GM12873 (cell line): ENCODE results near the gene ETNK1.

ENCODE experiments used
- CTCF ChIP-seq: IDR thresholded peaks from 2 replicates; pipeline ENCODE4 v1.5.1; 2012; ENCODE audit warnings: low read depth, mild to moderate bottlenecking, moderate library complexity, low read length, control low read depth; ENCODE audit not compliant: insufficient read depth; ENCODE audit errors: missing control alignments

Gene ETNK1

GRCh38 chr12:22598141-22598762 lies 26.7 kb upstream of the ETNK1 start:
- TF ChIP-seq CTCF, result no peak

- no peak for TF ChIP-seq CTCF
These were observed 26.2 kb upstream of the ETNK1 start for GRCh38 chr12:22598763-22599161.

- TF ChIP-seq CTCF, result no peak
These were observed 24.8 kb upstream of the ETNK1 start for GRCh38 chr12:22600181-22600580.

- TF ChIP-seq CTCF, result no peak
These were observed 15.5 kb upstream of the ETNK1 start for GRCh38 chr12:22609501-22609900.

GRCh38 chr12:22610131-22610530 lies 14.8 kb upstream of the ETNK1 start:
- no peak for TF ChIP-seq CTCF

GRCh38 chr12:22615963-22616501 lies 8.9 kb upstream of the ETNK1 start:
- TF ChIP-seq CTCF, result no peak

GRCh38 chr12:22617630-22618029 lies 7.3 kb upstream of the ETNK1 start:
- TF ChIP-seq CTCF, result no peak
